Lung microvascular endothelial cell (primary cell): ENCODE results near the gene UAP1L1. TPM values are rescaled to one million over a fixed set of nuclear protein-coding genes. Genes with fewer than 3 reads are reported as not detected.
"Not testable (repeated sequence)": the region's sequence is repeated elsewhere in the genome, so short reads cannot be mapped to it uniquely, and the experiment has no call there.

ENCODE experiments used
- DNase-seq, 2 donors: peaks; one replicate each; pipeline versions ENCODE4 v3.0.0 to v3.0.0-alpha.2; 2010; ENCODE audit warnings: low read depth in 2 of 2
- total RNA-seq: library from RNA; depleted of rRNA; stranded (reverse); fragments of >200 nt; gene quantifications from 2 replicates; pipeline ENCODE4 v1.2.1, GENCODE V29; 2014

The UAP1L1 gene
- total RNA-seq, 1 donor from 2014 or later: 16.9 TPM

GRCh38 chr9:137114220-137114612, 36.9 kb downstream of the UAP1L1 start:
- no peak for DNase-seq

GRCh38 chr9:137114613-137115393, 37.5 kb downstream of the UAP1L1 start, which contains the start of gene DPP7:
Gene DPP7, minus strand, starts transcription at chr9:137114733. Its CDS starts 20 bp downstream, at chr9:137114713.
- peak; percentile 46 to 55 for DNase-seq

GRCh38 chr9:137115394-137116026, 38.2 kb downstream of the UAP1L1 start:
- no peak for DNase-seq

GRCh38 chr9:137116027-137116507, 38.8 kb downstream of the UAP1L1 start:
- no peak for DNase-seq

DNA sequence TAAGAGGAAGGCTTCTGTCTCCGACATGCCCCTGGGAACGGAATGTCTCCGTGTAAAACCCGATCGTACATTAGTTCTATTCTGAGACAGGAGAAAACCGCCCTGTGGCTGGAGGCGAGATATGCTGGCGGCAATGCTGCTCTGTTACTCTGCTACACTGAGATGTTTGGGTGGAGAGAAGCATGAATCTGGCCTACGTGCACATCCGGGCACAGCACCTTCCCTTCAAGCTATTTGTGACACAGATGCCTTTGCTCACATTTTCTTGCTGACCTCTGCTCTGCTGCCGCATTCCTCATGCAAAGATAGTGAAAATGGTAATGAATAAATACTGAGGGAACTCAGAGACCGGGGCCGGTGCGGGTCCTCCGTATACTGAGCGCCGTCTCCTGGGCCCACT, 39.4 kb downstream of the UAP1L1 start:
- DNase-seq: no peak

DNA sequence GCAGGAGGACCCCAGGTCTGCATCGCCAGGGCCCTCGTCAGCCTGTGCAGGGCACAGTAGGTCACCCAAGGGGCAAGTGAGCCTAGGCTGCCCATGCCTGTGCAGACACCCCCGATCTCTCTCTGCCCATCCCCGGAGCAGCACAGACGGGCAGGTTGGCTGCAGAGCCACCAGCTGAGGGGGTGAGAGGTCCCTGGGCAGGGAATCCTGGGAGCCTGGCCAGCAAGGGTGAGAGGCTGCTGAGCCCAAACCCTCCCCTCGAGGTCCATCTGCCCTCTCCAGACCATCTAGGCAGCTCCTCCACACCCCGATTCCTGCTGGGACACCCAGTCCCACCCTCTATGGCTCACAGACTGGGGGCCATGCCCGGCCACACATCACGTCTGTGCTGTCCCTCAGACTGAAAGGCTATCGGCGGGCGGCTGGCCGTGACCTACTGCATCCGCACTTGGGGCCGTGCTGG, 40.0 kb downstream of the UAP1L1 start:
- no peak for DNase-seq

GRCh38 chr9:137118092-137118603, 40.8 kb downstream of the UAP1L1 start:
- DNase-seq: not testable (repeated sequence)

DNA sequence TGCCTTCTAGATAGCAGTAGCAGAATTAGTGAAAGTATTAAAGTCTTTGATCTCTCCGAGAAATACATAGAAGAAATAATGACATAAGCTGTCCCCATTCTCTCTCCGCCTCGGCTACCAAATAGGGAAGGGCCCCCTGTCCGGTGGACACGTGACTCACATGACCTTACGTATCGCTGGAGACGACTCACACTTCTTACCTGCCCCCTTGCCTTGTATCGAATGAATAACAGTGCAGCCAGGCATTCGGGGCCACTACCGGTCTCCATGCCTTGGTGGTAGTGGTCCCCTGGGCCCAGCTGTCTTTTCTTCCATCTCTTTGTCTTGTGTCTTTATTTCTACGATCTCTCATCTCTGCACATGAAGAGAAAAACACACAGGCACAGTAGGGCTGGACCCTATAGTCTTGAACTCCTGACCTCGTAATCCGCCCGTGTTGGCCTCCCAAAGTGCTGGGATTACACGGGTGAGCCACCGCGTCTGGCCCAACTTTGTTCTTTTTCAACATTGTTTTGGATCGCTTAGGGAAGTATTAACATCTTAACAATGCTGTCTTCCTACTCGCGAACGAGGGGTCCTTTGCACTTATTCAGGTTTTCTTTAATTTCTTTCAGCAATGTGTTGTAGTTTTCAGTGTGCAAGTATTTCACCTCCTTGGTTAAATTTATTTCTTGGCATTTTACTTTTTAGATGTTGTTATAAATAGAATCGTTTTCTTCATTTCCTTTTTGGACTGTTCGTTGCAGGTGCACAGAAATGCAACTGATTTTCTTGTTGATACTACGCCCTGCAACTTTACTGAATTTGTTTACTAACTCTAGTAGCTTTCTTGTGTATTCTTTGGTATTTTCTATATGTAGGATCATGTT, 44.8 kb downstream of the UAP1L1 start:
- DNase-seq: not testable (repeated sequence)

DNA sequence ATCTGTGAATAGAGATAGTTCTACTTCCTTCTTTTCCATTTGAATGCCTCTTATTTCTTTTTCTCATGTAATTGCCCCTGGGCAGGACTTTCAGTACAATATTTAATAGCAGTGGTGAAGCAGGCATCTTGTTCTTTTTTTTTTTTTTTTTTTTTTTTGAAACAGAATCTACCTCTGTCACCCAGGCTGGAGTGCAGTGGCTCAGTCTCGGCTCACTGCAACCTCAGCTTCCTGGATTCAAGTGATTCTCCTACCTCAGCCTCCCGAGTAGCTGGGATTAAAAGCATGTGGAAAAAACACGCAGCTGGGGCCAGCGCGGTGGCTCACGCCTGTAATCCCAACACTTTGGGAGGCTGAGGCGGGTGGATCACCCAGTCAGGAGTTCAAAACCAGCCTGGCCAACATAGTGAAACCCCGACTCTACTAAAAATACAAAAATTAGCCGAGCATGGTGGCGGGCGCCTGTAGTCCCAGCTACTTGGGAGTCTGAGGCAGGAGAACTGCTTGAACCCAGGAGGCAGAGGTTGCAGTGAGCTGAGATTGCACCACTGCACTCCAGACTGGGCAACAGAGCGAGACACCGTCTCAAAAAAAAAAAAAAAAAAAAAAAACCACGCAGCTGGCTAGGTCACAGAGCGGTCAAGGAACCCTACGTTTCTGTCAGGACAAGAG, 45.6 kb downstream of the UAP1L1 start:
- not testable (repeated sequence) for DNase-seq

DNA sequence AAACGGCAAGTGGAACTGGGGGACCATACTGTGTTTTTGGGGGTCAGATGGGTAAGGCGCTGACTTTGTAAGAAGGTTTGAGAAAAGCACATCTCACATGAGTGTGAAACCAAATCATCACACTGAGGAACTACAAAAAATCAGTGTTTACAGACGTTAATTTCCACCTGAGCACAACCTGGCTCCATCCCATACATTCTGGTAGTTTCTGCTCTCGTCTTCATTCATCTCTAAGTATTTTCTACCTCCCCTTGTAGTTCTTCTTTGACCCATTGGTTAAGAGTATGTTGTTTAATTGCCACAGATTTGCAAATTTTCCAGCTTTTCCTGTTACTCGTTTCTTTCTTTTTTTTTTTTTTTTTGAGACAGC, 46.1 kb downstream of the UAP1L1 start:
- no peak for DNase-seq

GRCh38 chr9:137123952-137124462, 46.7 kb downstream of the UAP1L1 start:
- DNase-seq: not testable (repeated sequence)

DNA sequence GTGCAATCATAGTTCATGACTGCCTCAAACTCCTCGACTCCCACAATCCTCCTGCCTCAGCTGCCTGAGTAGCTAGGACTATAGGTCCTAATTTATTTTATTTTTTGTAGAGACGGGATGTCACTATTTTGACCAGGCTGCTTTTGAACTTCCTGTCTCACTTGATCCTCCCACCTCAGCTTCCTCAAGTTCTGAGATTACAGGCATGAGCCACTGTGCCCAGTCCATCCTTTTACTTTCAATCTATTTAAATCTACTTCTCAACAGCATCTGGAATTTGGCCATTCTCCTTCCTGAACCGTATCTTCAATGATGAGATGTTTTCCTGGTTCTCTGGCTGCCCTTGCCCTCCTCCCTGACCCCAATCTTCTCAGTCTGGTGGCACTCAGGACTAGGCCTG, 49.5 kb downstream of the UAP1L1 start:
- peak in 1 of 2 donors; percentile 23 for DNase-seq

DNA sequence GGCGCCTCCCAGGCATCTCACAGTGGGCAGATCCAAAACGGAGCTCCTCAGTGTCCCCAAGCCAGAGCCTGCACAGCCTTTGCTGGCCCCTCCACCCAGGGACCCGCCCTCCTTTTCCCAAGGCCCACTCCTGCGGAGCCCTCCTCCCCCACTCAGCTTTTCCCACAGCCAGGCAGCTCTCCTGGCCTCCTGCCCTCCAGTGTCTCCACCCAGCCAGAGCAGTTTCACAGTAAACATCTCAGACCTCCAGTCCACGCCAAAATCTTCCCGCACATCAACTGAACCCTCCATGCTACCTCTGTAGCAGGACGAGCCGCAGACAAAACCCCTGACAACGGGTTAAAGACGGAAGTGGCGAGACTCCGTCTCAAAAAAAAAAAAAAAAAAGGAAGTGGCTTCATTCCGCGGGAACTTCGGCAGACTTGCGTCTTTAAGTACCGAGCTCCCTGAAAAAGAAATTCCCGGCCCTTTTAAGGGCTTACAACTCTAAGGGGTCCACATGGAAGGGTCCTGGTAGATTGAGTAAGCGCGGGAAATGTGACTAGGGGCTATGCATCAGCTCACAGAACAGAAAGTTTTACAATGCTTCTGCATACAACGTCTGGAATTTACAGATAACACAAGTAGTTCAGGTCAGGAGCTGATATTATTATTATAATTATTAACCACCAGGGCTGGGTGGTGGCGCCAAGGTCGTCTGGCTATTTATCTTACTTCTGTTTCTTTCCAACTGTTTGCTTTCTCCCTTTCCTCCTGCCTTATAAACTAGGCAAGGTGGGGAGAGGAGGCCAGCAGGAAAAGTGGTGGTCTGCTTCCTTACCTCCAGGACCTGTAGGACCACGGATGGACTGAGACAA, 50.2 kb downstream of the UAP1L1 start:
- peak in 1 of 2 donors; percentile 63 for DNase-seq

- no peak for DNase-seq
Measured at GRCh38 chr9:137128158-137128861, 51.0 kb downstream of the UAP1L1 start.

DNA sequence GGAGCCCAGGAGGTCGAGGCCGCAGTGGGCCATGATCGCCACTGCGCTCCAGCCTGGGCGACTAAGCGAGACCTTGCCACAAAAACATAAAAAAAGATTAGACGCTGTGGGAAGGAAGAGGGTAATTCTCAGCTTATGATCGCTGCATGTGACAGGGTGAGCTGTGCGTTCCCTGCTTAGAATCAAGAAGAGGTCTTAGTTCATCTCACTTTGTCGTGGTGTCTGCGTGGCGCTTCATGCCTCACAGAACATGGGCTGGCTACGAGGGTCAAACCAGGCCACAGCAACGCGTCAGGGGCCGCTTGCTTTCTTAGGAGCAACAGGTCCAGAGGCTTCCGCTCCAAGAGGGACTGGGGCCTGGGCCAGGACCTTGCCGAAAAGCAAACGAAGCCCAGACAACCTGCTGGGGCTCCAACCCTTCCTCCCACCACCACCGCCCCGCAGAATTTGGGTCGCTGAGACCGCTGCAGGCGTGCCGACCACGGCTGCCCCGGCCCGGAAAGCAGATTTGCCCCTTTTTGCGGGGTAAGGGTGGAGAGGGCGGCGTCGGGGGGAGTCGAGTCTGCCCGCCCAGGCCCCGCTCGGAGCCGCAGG, 51.6 kb downstream of the UAP1L1 start:
- DNase-seq: no peak

DNA sequence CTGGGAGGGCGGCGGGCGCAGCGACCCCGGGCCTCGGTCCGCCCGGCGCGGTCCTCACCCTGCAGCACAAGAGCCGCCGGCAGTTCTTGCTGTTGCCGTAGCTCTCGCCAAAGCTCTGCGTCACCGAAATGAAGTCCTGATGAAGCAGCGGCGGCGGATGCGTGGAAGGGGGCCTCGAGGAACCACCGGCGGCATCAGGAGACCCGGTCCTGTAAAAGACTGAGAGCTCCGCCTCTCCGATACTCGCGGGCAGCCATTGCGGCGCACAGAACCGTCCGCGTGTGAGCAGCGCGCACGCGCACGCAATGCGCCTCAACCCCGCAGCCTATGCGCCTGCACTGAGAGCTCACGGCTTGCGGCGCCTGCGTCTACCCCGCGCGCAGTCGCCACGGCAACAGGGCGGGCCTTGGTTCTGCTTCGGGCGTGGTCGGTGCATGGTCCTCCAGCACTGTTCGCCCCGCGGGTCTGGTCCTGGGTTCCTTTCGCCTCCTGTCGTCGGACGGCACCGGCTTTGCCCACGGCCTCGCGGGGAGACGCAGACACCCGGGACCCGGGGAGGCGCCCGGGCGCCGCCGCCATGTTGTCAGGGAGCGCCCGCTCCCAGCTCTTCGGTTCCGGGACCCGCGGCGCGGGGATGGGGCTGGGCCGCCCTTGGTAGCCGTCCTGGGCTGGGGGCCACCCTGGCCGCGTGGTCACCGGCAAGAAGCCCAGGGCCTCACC, 52.3 kb downstream of the UAP1L1 start:
- DNase-seq: peak; percentile 95

GRCh38 chr9:137130176-137130755, 52.9 kb downstream of the UAP1L1 start:
- DNase-seq: peak in 1 of 2 donors; percentile 21
